ENCODE results near the gene BMPER. TPM values are rescaled to one million over a fixed set of nuclear protein-coding genes. Genes with fewer than 3 reads are reported as not detected.

The BMPER gene
- total and polyA plus RNA-seq, 8 donors: 1.9 to 9.5 (median 4.6) TPM; not detected in 1

DNA sequence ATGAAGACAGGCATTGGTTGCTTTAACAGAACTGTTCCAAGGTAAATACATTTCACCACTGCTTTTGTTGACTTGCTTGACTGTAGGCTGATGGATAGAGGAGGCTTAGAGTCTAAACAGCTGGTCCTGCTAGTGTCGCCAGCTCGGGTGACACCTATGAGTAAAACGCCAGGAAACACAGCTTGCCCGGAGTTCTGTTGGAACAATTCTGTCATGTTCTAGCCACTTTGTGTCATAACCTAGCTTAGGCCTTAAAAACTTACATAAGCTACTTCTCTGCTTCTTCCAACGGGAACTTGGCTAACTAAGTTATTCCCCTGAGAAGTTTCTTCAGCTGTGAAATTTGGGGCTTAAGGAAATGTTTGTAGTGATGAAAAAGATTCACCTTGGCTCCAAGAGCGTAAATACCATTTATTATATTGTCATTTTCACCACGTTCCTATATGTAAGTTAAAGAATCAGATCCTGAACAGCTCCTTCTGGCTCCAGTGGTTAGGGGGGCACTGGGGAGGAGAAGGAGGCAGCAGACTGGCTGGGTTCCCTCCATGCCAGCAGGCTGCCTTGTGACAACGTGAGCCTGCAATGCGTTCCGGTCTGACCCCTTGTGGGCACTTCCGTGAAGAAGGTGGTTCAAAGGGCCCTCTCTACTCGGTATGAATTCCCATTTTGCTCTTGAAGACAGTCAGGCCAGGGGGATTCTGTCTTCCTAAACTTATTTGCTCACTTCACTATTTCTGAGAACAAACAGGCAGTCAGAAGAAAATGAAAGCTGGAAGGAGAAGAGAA lies 253.2 kb downstream of the BMPER start:
- 34 to 40% (median 39%) methylated on average over 12 of the region's 12 CpGs for WGBS, 5 donors
- no peak overlapping the region for H3K4me3 ChIP-seq
- intact Hi-C loops (cut with DNase I; ENCODE audit: low total_unique reads): no loop called here
- H3K4me1 ChIP-seq: peaks cover 0 to 25% (median 0%) of the 10 kb centered on the region in 4 donors
- TF ChIP-seq, protein P1, sequence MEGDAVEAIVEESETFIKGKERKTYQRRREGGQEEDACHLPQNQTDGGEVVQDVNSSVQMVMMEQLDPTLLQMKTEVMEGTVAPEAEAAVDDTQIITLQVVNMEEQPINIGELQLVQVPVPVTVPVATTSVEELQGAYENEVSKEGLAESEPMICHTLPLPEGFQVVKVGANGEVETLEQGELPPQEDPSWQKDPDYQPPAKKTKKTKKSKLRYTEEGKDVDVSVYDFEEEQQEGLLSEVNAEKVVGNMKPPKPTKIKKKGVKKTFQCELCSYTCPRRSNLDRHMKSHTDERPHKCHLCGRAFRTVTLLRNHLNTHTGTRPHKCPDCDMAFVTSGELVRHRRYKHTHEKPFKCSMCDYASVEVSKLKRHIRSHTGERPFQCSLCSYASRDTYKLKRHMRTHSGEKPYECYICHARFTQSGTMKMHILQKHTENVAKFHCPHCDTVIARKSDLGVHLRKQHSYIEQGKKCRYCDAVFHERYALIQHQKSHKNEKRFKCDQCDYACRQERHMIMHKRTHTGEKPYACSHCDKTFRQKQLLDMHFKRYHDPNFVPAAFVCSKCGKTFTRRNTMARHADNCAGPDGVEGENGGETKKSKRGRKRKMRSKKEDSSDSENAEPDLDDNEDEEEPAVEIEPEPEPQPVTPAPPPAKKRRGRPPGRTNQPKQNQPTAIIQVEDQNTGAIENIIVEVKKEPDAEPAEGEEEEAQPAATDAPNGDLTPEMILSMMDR (IDR thresholded peaks at IDR 0.05): no peak
- TF ChIP-seq POLR2A (IDR thresholded peaks at IDR 0.05) (no peak), POLR2AphosphoS5 (IDR thresholded peaks at IDR 0.05) (peak in 2 of 3 donors; percentile 37 to 49), EP300 (IDR thresholded peaks at IDR 0.05) (no peak)
- no peaks in the 10 kb centered on the region for H3K27me3 ChIP-seq
- H3K9me3 ChIP-seq: no peaks in the 10 kb centered on the region
- peak overlapping the region in 3 of 5 donors; percentile 46 to 69 (median 52) for H3K27ac ChIP-seq
- DNase-seq: peak in 1 of 2 donors; percentile 53
- H3K36me3 ChIP-seq: no peaks in the 10 kb centered on the region

DNA sequence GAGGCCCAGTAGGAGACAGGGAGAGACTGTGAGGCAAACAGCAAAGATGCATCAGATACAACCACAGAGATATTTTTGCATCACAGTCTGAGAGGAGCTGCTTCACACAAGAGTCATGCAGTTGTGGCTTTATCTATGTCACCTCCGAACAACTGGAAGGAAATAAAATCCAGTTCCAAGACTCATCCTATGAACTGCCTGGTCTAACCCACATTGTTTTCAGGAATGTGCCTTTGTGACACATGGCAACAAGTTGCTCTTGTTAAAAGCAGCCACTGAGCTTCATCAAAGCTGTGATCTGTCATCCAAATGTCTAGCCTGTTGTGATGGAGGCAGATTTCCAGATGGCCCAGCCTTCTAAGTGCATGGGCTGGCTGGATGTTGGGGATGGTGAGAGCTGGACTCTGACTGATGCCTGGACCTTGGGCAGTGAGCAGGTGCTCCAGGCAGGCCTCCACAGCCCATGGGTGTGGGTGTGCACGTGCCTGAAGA lies 255.0 kb downstream of the BMPER start:
- Histone ChIP-seq H3K4me3 (no peak overlapping the region), H3K4me1 (peaks cover 0 to 25% (median 0%) of the 10 kb centered on the region in 4 donors), H3K27me3 (no peaks in the 10 kb centered on the region), H3K36me3 (no peaks in the 10 kb centered on the region), H3K27ac (no peak overlapping the region), H3K9me3 (no peaks in the 10 kb centered on the region)
- TF ChIP-seq POLR2AphosphoS5 (IDR thresholded peaks at IDR 0.05) (no peak), POLR2A (IDR thresholded peaks at IDR 0.05) (no peak), EP300 (IDR thresholded peaks at IDR 0.05) (no peak)
- TF ChIP-seq, protein P1 (IDR thresholded peaks at IDR 0.05): no peak
- WGBS, 5 donors: 49 to 82% (median 71%) methylated on average over 2 of the region's 2 CpGs
- intact Hi-C loops (cut with DNase I; ENCODE audit: low total_unique reads): no loop called here
- no peak for DNase-seq

DNA sequence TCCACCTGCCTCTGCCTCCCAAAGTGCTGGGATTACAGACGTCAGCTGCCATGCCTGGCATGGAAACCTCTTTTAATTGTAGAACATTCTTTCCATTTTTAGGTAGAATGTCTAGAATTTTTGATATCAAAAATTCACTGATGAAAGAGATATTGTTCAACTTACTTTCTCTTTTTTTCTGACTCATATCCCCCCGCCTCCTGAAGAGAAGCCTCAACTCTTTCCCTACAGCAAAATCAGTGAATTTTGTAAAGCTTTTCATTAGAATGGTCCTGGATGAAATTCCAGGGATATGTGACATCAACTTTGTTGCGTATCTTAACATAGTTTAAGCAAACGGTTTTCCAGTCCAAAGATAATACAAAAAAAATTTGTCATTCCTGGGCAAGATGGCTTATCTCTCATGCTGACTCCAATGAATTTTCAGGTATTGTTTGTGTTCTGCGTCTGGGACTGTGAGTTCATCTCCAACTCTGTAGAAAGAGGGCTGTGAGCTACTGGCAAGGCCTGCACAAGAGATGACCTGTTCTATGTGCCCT lies 256.8 kb downstream of the BMPER start:
- Histone ChIP-seq H3K4me3 (no peak overlapping the region), H3K4me1 (peaks cover 0 to 26% (median 0%) of the 10 kb centered on the region in 4 donors), H3K9me3 (no peaks in the 10 kb centered on the region), H3K36me3 (no peaks in the 10 kb centered on the region), H3K27ac (no peak overlapping the region), H3K27me3 (no peaks in the 10 kb centered on the region)
- intact Hi-C loops (cut with DNase I; ENCODE audit: low total_unique reads): no loop called here
- WGBS, 5 donors: 74 to 85% (median 75%) methylated on average over 5 of the region's 5 CpGs
- TF ChIP-seq EP300 (IDR thresholded peaks at IDR 0.05): no peak
- TF ChIP-seq, protein P1 (IDR thresholded peaks at IDR 0.05): no peak
- no peak for TF ChIP-seq POLR2AphosphoS5 (IDR thresholded peaks at IDR 0.05)
- TF ChIP-seq POLR2A (IDR thresholded peaks at IDR 0.05): no peak
- DNase-seq: no peak

DNA sequence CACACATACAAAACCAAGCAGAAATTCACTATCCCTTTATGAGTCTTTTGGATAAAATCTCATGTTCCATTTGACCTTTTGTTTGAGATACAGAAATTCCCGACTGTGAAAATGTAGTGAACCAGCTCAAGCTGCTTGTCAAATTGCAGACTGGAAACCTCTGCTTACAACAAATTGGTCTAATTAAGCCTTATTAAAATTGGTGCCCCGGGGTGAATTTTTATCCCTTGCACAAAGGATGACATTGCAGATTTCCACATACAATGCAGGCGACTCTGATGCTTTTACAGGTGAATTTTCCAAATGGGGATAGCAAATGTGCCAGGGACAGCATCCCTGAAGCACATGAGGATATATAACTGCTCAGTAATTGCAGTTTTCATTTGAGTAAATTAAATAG lies 257.3 kb downstream of the BMPER start:
- H3K27ac ChIP-seq: no peak overlapping the region
- WGBS, 5 donors: 70 to 87% (median 84%) methylated on average over 3 of the region's 3 CpGs
- no peaks in the 10 kb centered on the region for H3K27me3 ChIP-seq
- TF ChIP-seq EP300 (IDR thresholded peaks at IDR 0.05) (no peak), POLR2AphosphoS5 (IDR thresholded peaks at IDR 0.05) (no peak), POLR2A (IDR thresholded peaks at IDR 0.05) (no peak)
- TF ChIP-seq, protein P1 (IDR thresholded peaks at IDR 0.05): no peak
- H3K9me3 ChIP-seq: no peaks in the 10 kb centered on the region
- H3K36me3 ChIP-seq: no peaks in the 10 kb centered on the region
- intact Hi-C loops (cut with DNase I; ENCODE audit: low total_unique reads): no loop called here
- no peak overlapping the region for H3K4me3 ChIP-seq
- peaks cover 0 to 20% (median 0%) of the 10 kb centered on the region in 4 donors for H3K4me1 ChIP-seq
- DNase-seq: no peak

Measured in stomach (tissue), 9 donors.